HG02678 (cell line): Measurements from ENCODE around the gene FAP.

ENCODE experiments used
- ATAC-seq: cut with Tn5 transposase; IDR thresholded peaks from one replicate; pipeline ENCODE4 v1.9.1; 2021; ENCODE audit warnings: mild to moderate bottlenecking, moderate library complexity; ENCODE audit not compliant: unreplicated experiment

Gene FAP

DNA sequence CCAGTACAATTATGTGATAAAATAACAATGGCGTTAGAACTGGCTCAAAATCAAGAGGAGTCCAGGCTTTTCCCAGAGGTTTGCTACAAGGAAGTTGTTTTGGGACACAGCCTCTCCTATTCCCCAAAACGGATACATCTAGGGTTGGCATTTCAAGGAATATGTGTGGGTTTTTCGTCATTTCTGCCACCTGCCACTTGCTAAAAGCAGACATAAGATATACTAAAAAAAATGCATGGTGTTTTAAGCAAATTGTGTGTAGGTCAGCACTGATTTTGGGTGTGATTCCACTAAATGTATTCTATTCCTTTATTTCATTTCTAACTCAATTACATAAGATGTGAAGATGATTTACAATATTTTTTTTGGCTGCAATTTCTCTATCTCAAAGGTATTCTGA lies 54.8 kb downstream of the FAP start:
- no peak for ATAC-seq

DNA sequence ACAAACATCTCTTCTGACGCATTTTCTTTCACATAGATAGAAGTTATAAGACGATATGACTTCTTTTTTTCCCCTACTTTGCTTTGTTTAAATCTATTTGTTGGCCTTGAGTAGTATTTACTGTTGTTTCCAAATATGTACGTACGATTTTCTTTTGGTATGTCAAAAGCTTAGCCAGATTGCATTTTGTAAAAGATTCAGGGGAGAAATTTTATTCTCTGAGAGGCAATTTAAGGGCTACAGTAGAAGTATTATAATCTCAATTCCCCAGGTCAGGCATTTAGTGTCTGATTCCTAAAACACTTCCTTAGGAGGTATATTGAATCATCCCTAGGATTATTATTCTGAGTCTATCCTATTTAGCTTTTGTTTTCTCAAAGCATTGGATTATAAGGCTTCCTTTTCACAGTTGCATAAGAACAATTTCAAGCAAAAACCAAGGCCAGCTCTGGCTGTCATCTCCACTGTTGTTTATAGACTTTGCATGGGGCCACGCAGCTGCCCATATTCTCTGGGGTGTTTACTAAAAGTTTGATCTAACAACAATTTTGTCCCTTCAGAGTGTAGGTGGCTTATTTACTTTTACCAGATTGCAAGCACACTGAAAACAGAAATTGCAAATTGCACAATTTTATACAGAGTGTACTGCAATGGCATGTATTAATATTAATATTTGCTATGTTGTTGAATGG lies 57.6 kb downstream of the FAP start:
- no peak for ATAC-seq

DNA sequence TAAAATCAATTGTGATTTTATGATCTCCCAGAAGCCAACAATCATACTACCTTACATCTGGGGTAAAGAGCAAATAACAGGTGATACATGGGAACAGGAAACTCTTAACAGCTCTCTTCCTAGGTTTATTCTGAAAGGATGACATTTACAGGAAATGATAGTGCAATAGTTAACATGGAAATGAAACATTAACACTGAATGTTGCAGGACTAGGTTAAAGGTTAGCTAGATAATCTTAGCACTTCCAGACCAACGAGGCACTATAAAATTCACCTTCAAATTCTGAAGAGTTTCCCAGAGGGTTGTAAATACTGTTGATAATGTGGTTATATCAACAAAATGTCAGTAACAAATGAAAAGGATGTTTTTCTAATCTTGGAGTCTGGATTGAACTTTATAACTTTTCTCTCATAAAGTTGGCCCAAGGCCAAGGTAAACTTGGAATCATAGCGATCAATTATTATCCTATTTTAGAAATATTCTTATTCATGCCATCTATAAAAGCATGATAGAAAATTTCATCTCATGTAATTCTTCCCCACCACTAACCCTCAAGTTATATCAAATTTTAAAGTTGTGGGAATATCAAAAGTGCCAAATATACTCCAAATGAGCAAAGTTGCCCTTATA lies 58.3 kb downstream of the FAP start:
- no peak for ATAC-seq

DNA sequence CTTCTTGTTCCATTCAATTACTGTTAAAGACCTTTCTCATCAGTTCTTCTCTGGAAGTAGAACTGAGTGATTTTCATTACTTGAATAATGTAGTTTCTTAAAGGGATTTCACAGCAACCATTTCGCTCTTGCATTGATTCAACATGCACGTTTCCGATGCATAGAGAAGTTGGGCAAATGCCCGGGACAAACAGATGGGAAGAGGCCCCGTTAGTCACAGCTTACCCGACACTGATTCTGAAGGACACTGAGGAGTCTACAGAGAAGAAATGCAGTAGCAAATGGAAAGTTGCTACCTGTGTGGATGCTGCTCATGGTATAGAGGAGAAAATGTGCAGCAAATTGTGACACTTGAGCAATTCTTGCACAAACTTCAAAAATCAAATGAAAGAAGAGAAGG lies 58.9 kb downstream of the FAP start:
- ATAC-seq = no peak

DNA sequence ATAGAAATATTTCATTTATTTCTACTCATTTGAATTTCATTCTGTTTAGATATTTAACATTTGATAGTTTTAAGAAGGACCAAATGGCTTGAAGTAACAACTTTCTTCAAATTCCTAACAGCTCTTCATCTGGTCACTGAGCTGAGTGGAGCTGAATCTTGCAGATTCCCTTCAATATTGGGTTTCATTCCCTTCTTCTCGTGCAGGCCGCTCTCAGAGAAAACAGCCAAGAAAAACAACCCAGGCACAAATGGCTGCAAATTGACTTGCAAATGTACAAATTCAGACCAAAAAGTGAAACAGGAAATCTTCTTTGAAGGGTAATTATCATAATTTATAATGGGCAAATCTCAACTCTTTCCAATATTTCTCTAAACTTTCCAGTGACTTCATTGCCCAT lies 60.9 kb downstream of the FAP start:
- ATAC-seq = no peak

DNA sequence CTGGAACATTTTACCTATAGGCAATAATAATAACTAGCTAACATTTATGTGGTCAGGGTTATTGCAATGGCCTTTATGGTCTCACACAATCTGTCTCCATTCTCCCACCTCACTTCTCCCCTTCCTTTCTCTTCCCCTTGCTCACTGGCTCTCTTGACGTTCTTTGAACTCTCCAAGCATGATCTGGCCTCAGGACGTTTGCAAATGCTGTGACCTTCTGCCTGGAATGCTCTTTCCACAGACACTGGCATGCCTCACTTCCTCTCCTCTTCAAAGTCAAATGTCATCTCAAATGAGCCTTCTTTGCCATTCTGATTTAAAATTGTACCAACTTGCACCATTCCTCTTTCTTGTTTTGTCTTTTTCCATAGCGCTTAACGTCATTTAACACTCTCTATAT lies 65.9 kb downstream of the FAP start:
- ATAC-seq = no peak

DNA sequence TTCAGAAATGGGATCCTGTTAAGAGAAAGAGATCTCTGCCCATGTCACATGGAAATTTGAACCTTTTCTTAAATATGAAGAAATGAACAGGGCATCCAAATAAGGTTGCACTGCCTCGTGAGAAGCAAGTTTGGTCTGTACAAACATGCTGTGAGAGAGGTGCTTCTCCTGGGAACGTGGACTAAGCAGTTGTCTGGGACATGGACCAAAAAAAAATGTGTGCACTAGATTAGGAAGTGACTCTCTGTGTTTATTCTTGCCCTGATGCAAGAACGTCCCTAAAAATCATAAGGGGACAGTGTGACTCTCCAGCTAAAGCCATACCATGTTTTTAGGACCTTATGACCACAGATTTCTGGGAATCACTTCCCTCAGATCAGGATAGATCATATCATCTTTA lies 67.5 kb downstream of the FAP start:
- ATAC-seq = no peak

DNA sequence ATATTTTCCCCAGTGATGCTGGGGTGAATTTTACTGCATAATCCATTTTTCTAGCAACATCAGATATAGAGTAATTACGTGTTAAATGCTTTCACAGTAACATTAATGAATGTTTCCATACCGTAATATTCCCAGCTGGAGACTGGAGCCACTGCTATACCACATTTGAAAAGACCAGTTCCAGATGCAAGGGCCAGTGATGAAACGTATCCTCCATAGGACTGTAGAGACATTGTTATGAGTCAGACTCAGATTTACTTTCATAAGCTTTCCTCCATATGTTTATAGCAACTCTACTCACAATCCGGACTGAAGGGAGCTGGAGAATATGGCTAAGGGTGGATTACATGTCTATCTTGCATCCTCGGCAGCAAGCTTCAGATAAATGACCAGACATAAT lies 68.5 kb downstream of the FAP start:
- no peak for ATAC-seq

DNA sequence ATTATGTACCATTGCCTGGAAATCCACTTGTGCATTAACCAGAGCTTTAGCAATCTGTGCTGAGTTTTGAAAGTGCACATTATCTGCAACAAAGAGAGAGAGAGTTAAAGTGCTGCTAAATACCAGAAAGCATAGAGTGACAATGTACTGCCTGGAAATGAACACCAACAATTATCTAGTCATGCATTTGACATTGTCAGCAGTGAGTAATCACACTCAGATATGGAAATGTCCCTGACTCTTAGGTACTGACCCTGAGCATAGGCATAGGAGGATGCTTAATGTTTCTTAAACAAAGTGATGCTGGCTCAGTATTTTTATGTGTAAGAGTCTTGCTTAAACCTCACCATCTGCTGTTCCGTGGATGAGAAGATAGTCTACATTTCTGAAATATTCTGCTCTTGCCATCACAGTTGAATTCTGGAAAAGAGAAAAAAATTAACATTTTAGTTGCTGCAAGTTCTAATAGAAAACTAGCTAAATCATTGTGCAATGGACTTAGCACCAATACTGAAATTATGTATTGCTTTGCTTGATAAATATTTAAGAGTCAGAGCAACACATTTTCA lies 70.4 kb downstream of the FAP start:
- no peak for ATAC-seq

DNA sequence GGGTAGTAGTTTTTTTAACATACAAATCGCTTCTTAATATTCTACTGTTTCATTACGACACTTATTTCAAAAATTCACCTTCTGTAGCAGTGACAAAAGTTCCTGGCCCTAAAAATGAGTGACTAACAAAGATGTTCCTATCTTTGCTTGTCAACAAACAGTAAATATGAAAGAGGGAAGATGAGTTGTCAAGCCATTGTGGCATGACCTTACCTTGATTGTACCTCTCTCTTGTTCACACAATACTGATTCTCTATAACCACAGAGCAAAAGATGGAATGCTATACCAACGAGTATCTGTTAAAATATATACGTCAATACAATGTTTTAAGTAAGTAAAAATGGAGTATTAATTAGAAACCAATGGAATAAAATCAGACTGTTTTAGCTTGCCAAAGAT lies 76.5 kb downstream of the FAP start:
- ATAC-seq = no peak

DNA sequence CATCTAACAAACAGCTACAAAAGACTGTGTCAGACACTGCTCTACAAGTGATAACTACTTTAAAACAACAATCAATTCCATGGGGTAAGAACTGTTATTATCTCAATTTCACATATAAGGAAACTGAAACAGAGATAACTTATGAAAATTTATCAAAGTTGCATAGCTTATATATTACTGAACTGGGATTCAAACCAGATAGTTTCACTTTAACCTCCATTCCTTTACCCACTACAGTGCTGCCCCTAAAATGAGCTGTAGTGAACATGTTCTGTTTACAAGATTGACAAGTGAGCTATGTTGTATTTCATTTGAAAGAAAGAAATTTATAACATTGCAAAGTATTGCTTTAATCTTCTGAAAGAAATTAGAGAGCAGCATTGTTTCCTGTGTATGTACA lies 77.1 kb downstream of the FAP start:
- ATAC-seq = no peak

DNA sequence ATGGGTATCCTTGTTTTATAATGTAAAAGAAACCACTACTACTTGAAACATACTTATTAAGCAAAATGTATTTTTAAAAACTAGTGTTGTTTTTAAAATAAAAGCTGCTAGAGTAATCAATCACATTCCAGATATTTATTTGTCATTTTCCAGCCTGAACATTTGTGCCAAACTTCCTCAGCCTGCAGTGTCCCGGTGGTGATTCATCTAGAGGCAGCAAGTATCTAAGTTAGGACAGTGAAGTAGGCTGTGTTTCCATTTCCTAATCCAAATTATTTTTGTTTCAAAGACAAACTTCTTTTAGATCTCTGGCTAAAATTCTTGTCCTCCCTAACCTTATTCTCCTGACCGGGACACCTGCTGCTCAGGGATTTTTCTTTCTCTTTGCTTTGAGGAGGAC lies 78.4 kb downstream of the FAP start:
- no peak for ATAC-seq

DNA sequence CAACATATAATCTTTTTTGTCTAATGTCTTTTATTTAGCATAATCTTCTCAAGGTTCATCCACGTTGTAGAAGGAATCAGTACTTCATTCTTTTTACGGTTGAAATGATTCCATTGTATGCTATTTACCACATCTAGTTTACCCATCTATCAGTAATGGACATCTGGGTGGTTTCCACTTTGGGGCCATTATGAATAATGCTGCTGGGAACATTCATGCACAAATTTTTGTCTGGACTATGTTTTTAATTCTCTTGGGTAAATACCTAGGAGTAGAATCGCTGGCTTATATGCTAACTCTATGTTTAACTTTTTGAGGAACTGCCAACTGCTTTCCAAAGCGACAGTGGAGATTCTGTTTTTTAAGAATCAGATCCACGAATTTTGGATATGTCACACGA lies 83.8 kb downstream of the FAP start:
- ATAC-seq = no peak

DNA sequence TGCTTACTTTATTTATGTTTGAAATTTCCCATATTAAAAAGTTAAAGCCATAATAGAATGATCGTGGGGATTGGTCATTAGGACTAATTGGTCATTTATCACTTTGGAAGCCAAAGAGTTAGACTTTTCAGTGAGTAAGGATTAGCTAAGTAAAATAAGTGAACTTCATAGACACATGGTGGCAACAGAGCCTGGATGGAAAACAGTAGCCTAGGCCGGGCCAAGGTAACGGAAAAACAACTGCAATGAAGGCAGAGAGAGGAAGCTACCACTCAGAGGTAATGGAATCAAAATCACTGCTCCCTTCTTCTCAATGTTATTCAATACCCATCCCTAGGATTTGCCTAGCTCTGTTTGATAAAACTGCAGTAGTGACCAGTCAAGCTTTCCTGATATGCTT lies 87.1 kb downstream of the FAP start:
- ATAC-seq = no peak

DNA sequence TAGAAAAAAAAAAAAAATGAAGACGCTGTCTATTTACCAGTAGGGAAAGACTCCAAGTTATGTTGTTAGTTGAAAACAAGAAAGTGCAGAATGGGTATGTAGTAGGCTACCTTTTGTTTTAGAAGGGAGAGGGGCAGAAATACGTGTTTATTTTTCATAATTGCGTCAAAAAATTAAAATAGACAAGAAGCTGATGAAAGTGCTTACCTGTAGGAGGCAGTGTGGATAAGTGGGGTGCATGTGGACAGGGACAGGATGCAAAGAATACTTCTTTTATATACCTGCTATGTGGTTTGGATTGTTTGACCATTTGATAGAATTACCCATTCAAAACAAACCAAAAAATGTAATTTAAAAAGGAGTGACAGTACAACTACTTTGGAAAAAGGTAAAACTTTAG lies 88.2 kb downstream of the FAP start:
- ATAC-seq = no peak

DNA sequence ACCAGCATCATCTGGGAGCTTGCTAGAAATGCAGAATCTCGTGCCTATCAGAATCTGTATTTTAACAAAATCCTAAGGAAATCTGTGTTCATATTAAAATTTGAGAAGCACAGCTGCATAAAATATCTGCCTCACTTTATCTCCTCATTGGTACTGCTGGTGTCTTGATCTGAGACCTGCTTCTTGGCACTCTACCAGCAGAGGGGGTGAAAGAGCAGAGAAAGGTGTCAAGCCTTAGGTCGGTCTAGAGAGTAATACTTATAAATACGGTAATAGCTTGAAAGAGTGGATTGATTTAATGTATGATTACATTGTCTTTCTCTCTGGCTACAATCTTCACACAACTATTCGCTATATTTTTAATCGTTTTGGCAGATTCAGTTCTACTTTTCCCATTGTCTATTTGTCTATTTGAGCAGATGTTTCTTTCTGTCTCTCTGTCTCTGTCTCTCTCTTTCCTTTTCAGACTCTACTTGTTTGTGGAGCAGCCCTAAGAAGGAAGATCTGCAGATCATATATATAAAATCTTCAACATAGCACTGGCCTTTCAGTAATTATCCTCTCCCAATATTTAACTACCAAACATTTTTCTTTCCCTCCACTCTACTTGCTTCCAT lies 89.5 kb downstream of the FAP start:
- ATAC-seq = peak; percentile 99

DNA sequence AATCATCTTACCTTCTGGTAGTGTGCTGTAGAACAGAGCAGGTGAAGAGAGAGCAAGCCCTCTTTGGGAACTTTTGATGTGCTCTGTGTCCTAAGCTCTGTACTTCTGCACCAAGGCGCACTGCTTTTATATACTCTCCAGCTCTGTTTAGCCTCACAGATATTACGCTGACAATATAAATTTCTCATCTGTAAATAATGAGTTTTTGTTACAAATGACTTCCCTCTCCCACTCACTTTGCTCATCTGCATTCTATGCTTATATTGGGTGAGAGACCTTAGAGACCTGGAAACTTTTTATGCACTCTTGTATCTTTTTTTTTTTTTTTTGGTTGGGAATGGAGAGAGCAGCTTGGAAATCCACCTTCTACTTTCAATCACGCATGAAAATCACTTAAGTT lies 91.1 kb downstream of the FAP start, which contains the start of gene GCG:
Gene GCG, minus strand, starts transcription at position 101 of the 400 bp plus-strand sequence. CDS start 3,069 bp downstream, outside the sequence.
- no peak for ATAC-seq

DNA sequence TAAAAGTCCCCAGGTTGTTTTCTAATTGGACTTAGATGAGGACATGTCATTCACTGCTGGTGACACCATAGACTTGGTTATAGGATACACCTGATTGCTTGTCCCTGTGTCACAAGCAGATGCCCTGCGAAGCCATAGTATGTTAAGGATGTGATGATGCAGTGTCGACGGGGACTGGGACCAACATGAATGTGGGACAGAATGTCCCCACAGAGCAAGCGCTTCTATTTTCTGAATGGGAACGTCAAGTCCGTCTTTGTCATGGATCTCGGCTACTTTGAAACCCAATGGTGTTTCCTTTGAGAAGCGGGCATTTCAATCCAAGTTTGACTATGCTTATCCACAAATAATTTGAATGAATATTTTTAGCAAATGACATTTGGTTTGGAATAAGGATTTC lies 93.3 kb downstream of the FAP start:
- no peak for ATAC-seq

DNA sequence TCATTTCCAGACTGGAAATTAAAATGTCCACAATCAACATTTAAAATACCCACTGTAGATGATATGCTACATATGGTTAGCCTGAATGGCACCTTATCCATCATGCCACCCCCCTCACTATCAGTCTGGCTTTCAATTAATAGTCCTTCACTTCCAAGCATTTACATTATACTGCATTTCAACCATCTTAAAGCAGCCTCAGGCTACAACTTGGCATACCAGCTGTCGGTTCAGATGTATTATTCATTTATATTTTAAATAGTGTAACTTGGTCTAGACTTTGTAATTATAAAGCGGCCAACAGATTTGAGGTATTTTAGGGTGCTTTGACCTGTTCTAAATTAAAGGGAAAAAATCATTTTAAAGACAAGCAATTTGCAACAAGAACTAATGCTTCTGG lies 93.8 kb downstream of the FAP start:
- ATAC-seq = no peak

DNA sequence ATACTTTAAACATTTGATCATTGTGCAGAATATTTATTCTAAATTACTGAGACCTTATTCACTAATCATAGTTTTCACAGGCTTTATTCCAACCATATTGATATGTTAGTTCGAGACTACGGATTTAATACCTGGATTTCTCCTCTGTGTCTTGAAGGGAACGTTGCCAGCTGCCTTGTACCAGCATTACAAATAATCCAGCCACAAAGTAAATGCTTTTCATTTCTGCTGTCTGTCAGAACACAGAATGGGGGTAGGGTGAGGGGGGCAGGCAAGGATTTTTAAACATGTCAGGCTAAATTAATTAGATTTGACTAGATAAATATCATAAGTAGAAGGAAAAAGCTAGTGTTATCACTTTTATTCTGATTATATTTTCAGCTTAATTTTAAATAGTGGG lies 94.3 kb downstream of the FAP start:
- no peak for ATAC-seq

DNA sequence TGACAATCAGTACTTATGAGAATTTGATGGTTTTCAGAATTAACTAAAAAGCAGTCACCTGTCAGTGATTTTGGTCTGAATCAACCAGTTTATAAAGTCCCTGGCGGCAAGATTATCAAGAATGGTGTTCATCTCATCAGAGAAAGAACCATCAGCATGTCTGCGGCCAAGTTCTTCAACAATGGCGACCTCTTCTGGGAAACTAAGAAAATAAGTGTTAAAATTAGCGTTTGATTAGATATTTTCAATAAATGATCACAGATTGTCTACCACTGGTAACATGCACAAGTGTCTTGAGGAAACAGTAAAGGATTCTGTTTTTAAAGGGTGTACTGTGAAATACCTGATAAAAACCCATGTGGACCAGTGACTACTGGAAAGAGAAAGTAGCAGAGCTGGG lies 99.3 kb downstream of the FAP start:
- ATAC-seq = no peak

DNA sequence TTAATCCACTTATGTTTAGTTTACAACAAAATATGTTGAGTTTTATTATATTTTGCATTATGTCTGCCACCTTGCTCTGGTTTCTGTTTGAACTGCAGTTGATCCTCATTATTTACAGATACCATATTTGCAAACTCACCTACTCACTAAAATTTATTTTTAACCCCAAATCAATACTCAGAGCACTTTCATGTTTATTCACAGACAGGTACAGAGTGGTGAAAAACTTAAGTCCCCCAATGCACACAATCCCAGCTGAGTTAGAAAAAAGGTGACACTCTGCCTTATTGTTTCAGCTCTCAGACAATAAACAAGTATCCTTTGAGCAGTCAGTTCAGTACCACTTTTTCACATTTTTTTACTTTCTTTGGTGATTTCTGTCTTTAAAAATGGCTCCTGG lies 104.9 kb downstream of the FAP start:
- ATAC-seq = no peak
